Keratinocyte (primary cell): ENCODE measurements around the gene SRPRB. TPM values are rescaled to one million over a fixed set of nuclear protein-coding genes. Genes with fewer than 3 reads are reported as not detected.

Source experiments
- DNase-seq: peaks from one replicate; pipeline ENCODE4 v3.0.0-alpha.2; 2011; ENCODE audit warnings: low read depth, missing footprints, low spot score
- FAIRE-seq: peaks from 2 replicates; lab custom pipeline; 2011; peaks lifted over from hg19 to GRCh38; lab: Jason Lieb, UNC
- H2AFZ ChIP-seq: 2 replicates; pipeline ENCODE4 v1.6.0; 2012; ENCODE audit warnings: low read length, control low read depth, inconsistent platforms; ENCODE audit not compliant: control insufficient read depth
- H3K27ac ChIP-seq: 2 replicates; pipeline ENCODE4 v1.5.1; 2011; ENCODE audit warnings: low read length; ENCODE audit not compliant: control insufficient read depth, insufficient read depth
- H3K27me3 ChIP-seq: 3 replicates; pipeline ENCODE4 v1.6.0; 2011; ENCODE audit warnings: low read length; ENCODE audit not compliant: control insufficient read depth, insufficient read depth; ENCODE audit errors: extremely low read depth
- H3K36me3 ChIP-seq, 2 experiments: 2 replicates in 1 of 2; 3 replicates in 1 of 2; pipeline ENCODE4 v1.5.1; 2011; ENCODE audit warnings: low read length in 2 of 2, mild to moderate bottlenecking in 1 of 2; ENCODE audit not compliant: control insufficient read depth in 2 of 2, insufficient read depth in 2 of 2; ENCODE audit errors: extremely low read depth in 1 of 2
- H3K4me1 ChIP-seq: 3 replicates; pipeline ENCODE4 v1.5.1; 2011; ENCODE audit warnings: low read length; ENCODE audit not compliant: control insufficient read depth, insufficient read depth; ENCODE audit errors: extremely low read depth
- H3K4me2 ChIP-seq: 3 replicates; pipeline ENCODE4 v1.6.0; 2011; ENCODE audit warnings: low read depth, low read length; ENCODE audit not compliant: control insufficient read depth, insufficient read depth; ENCODE audit errors: extremely low read depth
- H3K4me3 ChIP-seq, 3 experiments: fragments of 200-600 bp in 1 of 3; sonication (generic) in 1 of 3; 2 replicates in 2 of 3; 3 replicates in 1 of 3; pipeline ENCODE4 v1.5.1; 2011 to 2016; ENCODE audit warnings: low read length in 3 of 3, mild to moderate bottlenecking in 3 of 3, control low read depth in 2 of 3, inconsistent platforms in 1 of 3, low read depth in 1 of 3, mixed read lengths in 1 of 3, mixed run types in 1 of 3, moderate library complexity in 1 of 3; ENCODE audit not compliant: control insufficient read depth in 2 of 3, insufficient read depth in 2 of 3; ENCODE audit errors: extremely low read depth in 1 of 3
- H3K79me2 ChIP-seq: 2 replicates; pipeline ENCODE4 v1.6.0; 2012; ENCODE audit warnings: low read length; ENCODE audit not compliant: control insufficient read depth, insufficient read depth
- H3K9ac ChIP-seq: 3 replicates; pipeline ENCODE4 v1.6.0; 2011; ENCODE audit warnings: low read length; ENCODE audit not compliant: control insufficient read depth, insufficient read depth; ENCODE audit errors: extremely low read depth
- H3K9me1 ChIP-seq: 3 replicates; pipeline ENCODE4 v1.6.0; 2011; ENCODE audit warnings: low read length; ENCODE audit not compliant: control insufficient read depth, insufficient read depth; ENCODE audit errors: extremely low read depth
- H3K9me3 ChIP-seq: 2 replicates; pipeline ENCODE4 v1.5.1; 2012; ENCODE audit warnings: low read depth, low read length; ENCODE audit not compliant: control insufficient read depth
- H4K20me1 ChIP-seq: 3 replicates; pipeline ENCODE4 v1.6.0; 2011; ENCODE audit warnings: low read length; ENCODE audit not compliant: control insufficient read depth, insufficient read depth; ENCODE audit errors: extremely low read depth
- CTCF ChIP-seq, 3 experiments: IDR thresholded peaks in 1 of 3; conservative IDR thresholded peaks in 1 of 3; optimal IDR thresholded peaks in 1 of 3; 2 replicates in 2 of 3; 3 replicates in 1 of 3; pipeline versions ENCODE3 to v1.5.1; 2011; ENCODE audit warnings: low read length in 3 of 3, mild to moderate bottlenecking in 3 of 3, moderate library complexity in 2 of 3, control low read depth in 1 of 3, inconsistent platforms in 1 of 3; ENCODE audit not compliant: insufficient read depth in 2 of 3; ENCODE audit errors: extremely low read depth in 1 of 3
- EZH2 ChIP-seq: IDR thresholded peaks from one replicate; pipeline ENCODE4 v1.6.1; 2012; ENCODE audit warnings: inconsistent platforms, mild to moderate bottlenecking, low read length, moderate library complexity
- dilution Hi-C: fragments of 300-500 bp; cut with MboI; formaldehyde crosslinking; loops from one replicate; pipeline ENCODE4 v1.7.0; 2020; ENCODE audit warnings: low sequenced_read_pairs; ENCODE audit not compliant: extremely low pct_ligation_motif_present
- polyA plus RNA-seq, 5 experiments: library from polyadenylated mRNA; depleted of rRNA in 3 of 5; stranded (reverse) in 3 of 5; stranded (forward) in 1 of 5; unstranded in 1 of 5; fragments of >200 nt; gene quantifications; 1 replicate in 1 of 5; 2 replicates in 3 of 5; 3 replicates in 1 of 5; pipeline versions ENCODE4 v1.2.1 to v1.2.3, GENCODE V29; 2011 to 2012; ENCODE audit warnings: missing spikeins in 2 of 5, low read depth in 1 of 5, low replicate concordance in 1 of 5

The SRPRB gene
- polyA plus RNA-seq, 1 donor (not counting 4 experiments of a cell fraction or from before 2014, with no cell fraction given), result 55.9 TPM

- H3K9ac ChIP-seq, result no peak overlapping the region
These were observed 47.7 kb upstream of the SRPRB start for GRCh38 chr3:133757701-133758567.

GRCh38 chr3:133758568-133758928, 47.1 kb upstream of the SRPRB start:
- H3K79me2 ChIP-seq, result no peaks in the 10 kb centered on the region
- H3K27ac ChIP-seq, result no peak overlapping the region
- H3K27me3 ChIP-seq, result no peaks in the 10 kb centered on the region
- no peaks in the 10 kb centered on the region for H3K9me1 ChIP-seq
- H3K4me1 ChIP-seq, result peaks cover 20% of the 10 kb centered on the region
- no peak overlapping the region for H3K4me3 ChIP-seq
- H2AFZ ChIP-seq, result no peak overlapping the region
- no peaks in the 10 kb centered on the region for H3K9me3 ChIP-seq
- no peak overlapping the region for H3K9ac ChIP-seq
- H4K20me1 ChIP-seq, result no peaks in the 10 kb centered on the region
- H3K4me2 ChIP-seq, result no peak overlapping the region
- dilution Hi-C loops, result no loop called here
- no peak for FAIRE-seq
- no peak for DNase-seq
- H3K36me3 ChIP-seq, result no peaks in the 10 kb centered on the region
- no peak for TF ChIP-seq CTCF (optimal IDR thresholded peaks at IDR 0.05 in 1 of 3, IDR thresholded peaks at IDR 0.05 in 1 of 3, conservative IDR thresholded peaks at IDR 0.05 in 1 of 3; ENCODE audit: extremely low read depth in 1 of 3, insufficient read depth in 2 of 3, low read length in 3 of 3)
- TF ChIP-seq EZH2, result no peak

More at GRCh38 chr3:133757701-133758567, 47.7 kb upstream of the SRPRB start:
- FAIRE-seq, result no peak
- Histone ChIP-seq H2AFZ (peak overlapping the region; percentile 84), H3K27ac (no peak overlapping the region), H3K36me3 (no peaks in the 10 kb centered on the region), H3K9me3 (no peaks in the 10 kb centered on the region), H4K20me1 (no peaks in the 10 kb centered on the region), H3K79me2 (no peaks in the 10 kb centered on the region), H3K9me1 (no peaks in the 10 kb centered on the region), H3K27me3 (no peaks in the 10 kb centered on the region), H3K4me2 (peak overlapping the region; percentile 58), H3K4me1 (peaks cover 20% of the 10 kb centered on the region), H3K4me3 (peak overlapping the region in 1 of 3 experiments; percentile 25)
- dilution Hi-C loops, result no loop called here
- TF ChIP-seq CTCF (optimal IDR thresholded peaks at IDR 0.05 in 1 of 3, IDR thresholded peaks at IDR 0.05 in 1 of 3, conservative IDR thresholded peaks at IDR 0.05 in 1 of 3; ENCODE audit: extremely low read depth in 1 of 3, insufficient read depth in 2 of 3, low read length in 3 of 3), result no peak
- no peak for TF ChIP-seq EZH2
- no peak for DNase-seq
